ENCODE data around the gene ZNF25.

DNA sequence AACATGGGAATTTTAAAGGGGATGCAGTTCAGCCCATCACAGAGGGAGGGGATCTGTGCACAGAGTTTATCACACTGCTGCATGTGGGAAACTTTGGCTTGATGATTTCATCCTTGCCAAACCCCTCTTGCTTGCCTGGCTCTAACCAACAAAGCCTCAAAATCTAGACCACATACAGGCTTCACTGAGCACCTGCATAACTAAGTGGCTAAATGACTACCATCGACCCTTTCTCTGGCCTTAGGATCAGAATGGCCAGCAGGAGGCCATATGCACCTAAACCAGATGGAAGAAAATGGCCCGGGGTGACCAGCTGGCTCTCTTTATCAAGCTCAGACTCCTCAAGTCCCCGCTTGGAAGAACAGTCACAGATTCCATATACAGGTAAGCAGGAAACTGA is 15.6 kb upstream of the ZNF25 start:
- TF ChIP-seq, protein P1, sequence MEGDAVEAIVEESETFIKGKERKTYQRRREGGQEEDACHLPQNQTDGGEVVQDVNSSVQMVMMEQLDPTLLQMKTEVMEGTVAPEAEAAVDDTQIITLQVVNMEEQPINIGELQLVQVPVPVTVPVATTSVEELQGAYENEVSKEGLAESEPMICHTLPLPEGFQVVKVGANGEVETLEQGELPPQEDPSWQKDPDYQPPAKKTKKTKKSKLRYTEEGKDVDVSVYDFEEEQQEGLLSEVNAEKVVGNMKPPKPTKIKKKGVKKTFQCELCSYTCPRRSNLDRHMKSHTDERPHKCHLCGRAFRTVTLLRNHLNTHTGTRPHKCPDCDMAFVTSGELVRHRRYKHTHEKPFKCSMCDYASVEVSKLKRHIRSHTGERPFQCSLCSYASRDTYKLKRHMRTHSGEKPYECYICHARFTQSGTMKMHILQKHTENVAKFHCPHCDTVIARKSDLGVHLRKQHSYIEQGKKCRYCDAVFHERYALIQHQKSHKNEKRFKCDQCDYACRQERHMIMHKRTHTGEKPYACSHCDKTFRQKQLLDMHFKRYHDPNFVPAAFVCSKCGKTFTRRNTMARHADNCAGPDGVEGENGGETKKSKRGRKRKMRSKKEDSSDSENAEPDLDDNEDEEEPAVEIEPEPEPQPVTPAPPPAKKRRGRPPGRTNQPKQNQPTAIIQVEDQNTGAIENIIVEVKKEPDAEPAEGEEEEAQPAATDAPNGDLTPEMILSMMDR (optimal IDR thresholded peaks at IDR 0.05 in 1 of 3, IDR thresholded peaks at IDR 0.05 in 1 of 3, conservative IDR thresholded peaks at IDR 0.05 in 1 of 3; ENCODE audit: extremely low read depth in 1 of 3, insufficient read depth in 2 of 3, low read length in 3 of 3), result no peak
- TF ChIP-seq EZH2 (IDR thresholded peaks at IDR 0.05; ENCODE audit: low read length), result no peak

Measured in keratinocyte (primary cell).